Heart left ventricle (tissue), 13 donors: Measurements from ENCODE around the gene TICAM2.

ENCODE experiments used
- CTCF ChIP-seq, 12 donors: fragments of 200-600 bp; sonication (generic) in 4 of 12; IDR thresholded peaks; one replicate each; pipeline versions ENCODE4 v1.5.0 to v1.8.0; 2018 to 2022; ENCODE audit warnings: antibody characterized with exemption in 12 of 12, mild to moderate bottlenecking in 5 of 12
- POLR2A ChIP-seq, 2 donors: fragments of 450-650 bp; IDR thresholded peaks; one replicate each; pipeline ENCODE4 v1.6.1; 2017; ENCODE audit warnings: antibody characterized with exemption in 2 of 2, mild to moderate bottlenecking in 2 of 2, moderate library complexity in 2 of 2
- donor health status: ischemic (EF 13 %, LVEDD 7.1; RV severe dilation, severe dysfunction).
- donor health status: DM: no; HTN: yes; CAD: no.
- donor health status: DM: no; HTN: no; CAD: no.
- donor health status: ischemic (EF 25% LVEDD 6.9; RV normal size, moderate dysfunction).
- donor health status: ischemic (EF 25% LVEDD 5.7; RV mildly dilated, moderate dysfunction).
- donor health status: ischemic (EF 35%, LVEDD 5.7; RV mildly dilated, moderate dysfunction).
- donor health status: nonischemic (EF 11% LVEDD 7.7; RV severe dilation, severe dysfunction).
- donor health status: DM: yes; HTN: yes; CAD: no.
- donor health status: PGD.
- donor health status: ischemic (EF 29% LVEDD 5.4; RV normal size, mild dysfunction).
- donor health status: nonischemic (EF 23%, LVEDD 6.1; RV moderate dilation, normal function).

DNA sequence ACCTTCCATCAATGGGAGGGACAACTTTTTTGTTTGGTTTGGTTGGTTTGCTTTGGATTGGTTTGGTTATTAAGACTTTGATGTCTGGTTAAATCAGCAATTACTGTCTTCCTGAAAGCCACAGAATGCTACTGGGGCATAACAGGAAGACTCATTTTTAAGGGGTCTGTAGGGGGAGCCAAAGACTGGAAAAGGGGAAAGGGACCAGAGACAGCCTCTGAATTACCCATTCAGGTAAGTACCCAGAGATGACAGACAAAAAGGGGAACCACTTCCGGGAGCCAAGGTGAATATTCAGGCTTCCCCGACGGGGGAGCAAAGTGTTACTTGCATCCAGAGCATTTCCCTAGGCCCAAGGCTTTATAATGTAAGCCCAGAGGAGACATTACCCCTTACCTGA is 53.1 kb downstream of the TICAM2 start:
- TF ChIP-seq POLR2A (IDR thresholded peaks at IDR 0.05) (no peak), CTCF (IDR thresholded peaks at IDR 0.05) (peak in 3 of 12 donors; percentile 6 to 20 (median 17))
